Keratinocyte (primary cell): ENCODE data around the gene RRAGC. TPM values are rescaled to one million over a fixed set of nuclear protein-coding genes. Genes with fewer than 3 reads are reported as not detected.

ENCODE experiments used
- DNase-seq: peaks from one replicate; pipeline ENCODE4 v3.0.0-alpha.2; 2011; ENCODE audit warnings: low read depth, missing footprints, low spot score
- FAIRE-seq: peaks from 2 replicates; lab custom pipeline; 2011; peaks lifted over from hg19 to GRCh38; lab: Jason Lieb, UNC
- H2AFZ ChIP-seq: 2 replicates; pipeline ENCODE4 v1.6.0; 2012; ENCODE audit warnings: low read length, control low read depth, inconsistent platforms; ENCODE audit not compliant: control insufficient read depth
- H3K27ac ChIP-seq: 2 replicates; pipeline ENCODE4 v1.5.1; 2011; ENCODE audit warnings: low read length; ENCODE audit not compliant: control insufficient read depth, insufficient read depth
- H3K27me3 ChIP-seq: 3 replicates; pipeline ENCODE4 v1.6.0; 2011; ENCODE audit warnings: low read length; ENCODE audit not compliant: control insufficient read depth, insufficient read depth; ENCODE audit errors: extremely low read depth
- H3K36me3 ChIP-seq, 2 experiments: 2 replicates in 1 of 2; 3 replicates in 1 of 2; pipeline ENCODE4 v1.5.1; 2011; ENCODE audit warnings: low read length in 2 of 2, mild to moderate bottlenecking in 1 of 2; ENCODE audit not compliant: control insufficient read depth in 2 of 2, insufficient read depth in 2 of 2; ENCODE audit errors: extremely low read depth in 1 of 2
- H3K4me1 ChIP-seq: 3 replicates; pipeline ENCODE4 v1.5.1; 2011; ENCODE audit warnings: low read length; ENCODE audit not compliant: control insufficient read depth, insufficient read depth; ENCODE audit errors: extremely low read depth
- H3K4me2 ChIP-seq: 3 replicates; pipeline ENCODE4 v1.6.0; 2011; ENCODE audit warnings: low read depth, low read length; ENCODE audit not compliant: control insufficient read depth, insufficient read depth; ENCODE audit errors: extremely low read depth
- H3K4me3 ChIP-seq, 3 experiments: fragments of 200-600 bp in 1 of 3; sonication (generic) in 1 of 3; 2 replicates in 2 of 3; 3 replicates in 1 of 3; pipeline ENCODE4 v1.5.1; 2011 to 2016; ENCODE audit warnings: low read length in 3 of 3, mild to moderate bottlenecking in 3 of 3, control low read depth in 2 of 3, inconsistent platforms in 1 of 3, low read depth in 1 of 3, mixed read lengths in 1 of 3, mixed run types in 1 of 3, moderate library complexity in 1 of 3; ENCODE audit not compliant: control insufficient read depth in 2 of 3, insufficient read depth in 2 of 3; ENCODE audit errors: extremely low read depth in 1 of 3
- H3K79me2 ChIP-seq: 2 replicates; pipeline ENCODE4 v1.6.0; 2012; ENCODE audit warnings: low read length; ENCODE audit not compliant: control insufficient read depth, insufficient read depth
- H3K9ac ChIP-seq: 3 replicates; pipeline ENCODE4 v1.6.0; 2011; ENCODE audit warnings: low read length; ENCODE audit not compliant: control insufficient read depth, insufficient read depth; ENCODE audit errors: extremely low read depth
- H3K9me1 ChIP-seq: 3 replicates; pipeline ENCODE4 v1.6.0; 2011; ENCODE audit warnings: low read length; ENCODE audit not compliant: control insufficient read depth, insufficient read depth; ENCODE audit errors: extremely low read depth
- H3K9me3 ChIP-seq: 2 replicates; pipeline ENCODE4 v1.5.1; 2012; ENCODE audit warnings: low read depth, low read length; ENCODE audit not compliant: control insufficient read depth
- H4K20me1 ChIP-seq: 3 replicates; pipeline ENCODE4 v1.6.0; 2011; ENCODE audit warnings: low read length; ENCODE audit not compliant: control insufficient read depth, insufficient read depth; ENCODE audit errors: extremely low read depth
- EZH2 ChIP-seq: IDR thresholded peaks from one replicate; pipeline ENCODE4 v1.6.1; 2012; ENCODE audit warnings: inconsistent platforms, mild to moderate bottlenecking, low read length, moderate library complexity
- dilution Hi-C: fragments of 300-500 bp; cut with MboI; formaldehyde crosslinking; loops from one replicate; pipeline ENCODE4 v1.7.0; 2020; ENCODE audit warnings: low sequenced_read_pairs; ENCODE audit not compliant: extremely low pct_ligation_motif_present
- polyA plus RNA-seq, 5 experiments: library from polyadenylated mRNA; depleted of rRNA in 3 of 5; stranded (reverse) in 3 of 5; stranded (forward) in 1 of 5; unstranded in 1 of 5; fragments of >200 nt; gene quantifications; 1 replicate in 1 of 5; 2 replicates in 3 of 5; 3 replicates in 1 of 5; pipeline versions ENCODE4 v1.2.1 to v1.2.3, GENCODE V29; 2011 to 2012; ENCODE audit warnings: missing spikeins in 2 of 5, low read depth in 1 of 5, low replicate concordance in 1 of 5
- TF ChIP-seq, protein P1 (sequence below), 3 experiments: IDR thresholded peaks in 1 of 3; conservative IDR thresholded peaks in 1 of 3; optimal IDR thresholded peaks in 1 of 3; 2 replicates in 2 of 3; 3 replicates in 1 of 3; pipeline versions ENCODE3 to v1.5.1; 2011; ENCODE audit warnings: low read length in 3 of 3, mild to moderate bottlenecking in 3 of 3, moderate library complexity in 2 of 3, control low read depth in 1 of 3, inconsistent platforms in 1 of 3; ENCODE audit not compliant: insufficient read depth in 2 of 3; ENCODE audit errors: extremely low read depth in 1 of 3

Gene RRAGC
- polyA plus RNA-seq, 1 donor (not counting 4 experiments of a cell fraction or from before 2014, with no cell fraction given), result 37.8 TPM

- DNase-seq (no peak), FAIRE-seq (no peak)
- dilution Hi-C loops, result no loop called here
- Histone ChIP-seq H3K27ac (no peak overlapping the region), H2AFZ (no peak overlapping the region), H3K4me1 (no peaks in the 10 kb centered on the region), H3K27me3 (peaks cover 3% of the 10 kb centered on the region), H3K9me1 (no peaks in the 10 kb centered on the region), H3K9me3 (no peaks in the 10 kb centered on the region), H3K4me2 (no peak overlapping the region), H3K36me3 (no peaks in the 10 kb centered on the region), H3K9ac (no peak overlapping the region), H3K79me2 (no peaks in the 10 kb centered on the region), H3K4me3 (no peak overlapping the region), H4K20me1 (no peaks in the 10 kb centered on the region)
- TF ChIP-seq, protein P1, sequence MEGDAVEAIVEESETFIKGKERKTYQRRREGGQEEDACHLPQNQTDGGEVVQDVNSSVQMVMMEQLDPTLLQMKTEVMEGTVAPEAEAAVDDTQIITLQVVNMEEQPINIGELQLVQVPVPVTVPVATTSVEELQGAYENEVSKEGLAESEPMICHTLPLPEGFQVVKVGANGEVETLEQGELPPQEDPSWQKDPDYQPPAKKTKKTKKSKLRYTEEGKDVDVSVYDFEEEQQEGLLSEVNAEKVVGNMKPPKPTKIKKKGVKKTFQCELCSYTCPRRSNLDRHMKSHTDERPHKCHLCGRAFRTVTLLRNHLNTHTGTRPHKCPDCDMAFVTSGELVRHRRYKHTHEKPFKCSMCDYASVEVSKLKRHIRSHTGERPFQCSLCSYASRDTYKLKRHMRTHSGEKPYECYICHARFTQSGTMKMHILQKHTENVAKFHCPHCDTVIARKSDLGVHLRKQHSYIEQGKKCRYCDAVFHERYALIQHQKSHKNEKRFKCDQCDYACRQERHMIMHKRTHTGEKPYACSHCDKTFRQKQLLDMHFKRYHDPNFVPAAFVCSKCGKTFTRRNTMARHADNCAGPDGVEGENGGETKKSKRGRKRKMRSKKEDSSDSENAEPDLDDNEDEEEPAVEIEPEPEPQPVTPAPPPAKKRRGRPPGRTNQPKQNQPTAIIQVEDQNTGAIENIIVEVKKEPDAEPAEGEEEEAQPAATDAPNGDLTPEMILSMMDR (optimal IDR thresholded peaks at IDR 0.05 in 1 of 3, IDR thresholded peaks at IDR 0.05 in 1 of 3, conservative IDR thresholded peaks at IDR 0.05 in 1 of 3; ENCODE audit: extremely low read depth in 1 of 3, insufficient read depth in 2 of 3, low read length in 3 of 3), result no peak
- TF ChIP-seq EZH2, result no peak
These were observed 26.4 kb downstream of the RRAGC start for GRCh38 chr1:38833146-38833545.

DNA sequence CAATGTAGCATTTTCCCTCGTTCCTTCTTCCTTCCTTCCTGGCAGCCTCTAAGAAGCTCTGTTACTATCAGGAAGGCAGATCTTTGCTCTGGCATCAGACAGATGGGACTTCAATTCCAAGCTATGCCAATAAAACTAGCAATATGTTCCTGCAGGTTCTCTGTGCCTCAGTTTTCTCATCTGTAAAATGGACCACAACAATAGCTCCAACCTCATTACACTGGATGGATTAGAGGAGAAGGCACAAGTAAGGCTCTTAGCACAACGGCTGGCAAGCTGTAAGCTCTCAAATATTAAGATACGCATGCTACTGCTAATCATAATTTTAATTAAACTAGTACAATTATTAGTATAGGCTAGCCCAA is 27.2 kb downstream of the RRAGC start:
- no peaks in the 10 kb centered on the region for H3K9me1 ChIP-seq
- TF ChIP-seq EZH2, result no peak
- H3K9me3 ChIP-seq, result no peaks in the 10 kb centered on the region
- H3K27me3 ChIP-seq, result peaks cover 3% of the 10 kb centered on the region
- H3K4me2 ChIP-seq, result no peak overlapping the region
- no peaks in the 10 kb centered on the region for H3K79me2 ChIP-seq
- H4K20me1 ChIP-seq, result no peaks in the 10 kb centered on the region
- dilution Hi-C loops, result no loop called here
- H3K9ac ChIP-seq, result no peak overlapping the region
- DNase-seq (no peak), FAIRE-seq (no peak)
- H2AFZ ChIP-seq, result no peak overlapping the region
- H3K4me1 ChIP-seq, result no peaks in the 10 kb centered on the region
- no peaks in the 10 kb centered on the region for H3K36me3 ChIP-seq
- H3K4me3 ChIP-seq, result no peak overlapping the region
- H3K27ac ChIP-seq, result no peak overlapping the region

DNA sequence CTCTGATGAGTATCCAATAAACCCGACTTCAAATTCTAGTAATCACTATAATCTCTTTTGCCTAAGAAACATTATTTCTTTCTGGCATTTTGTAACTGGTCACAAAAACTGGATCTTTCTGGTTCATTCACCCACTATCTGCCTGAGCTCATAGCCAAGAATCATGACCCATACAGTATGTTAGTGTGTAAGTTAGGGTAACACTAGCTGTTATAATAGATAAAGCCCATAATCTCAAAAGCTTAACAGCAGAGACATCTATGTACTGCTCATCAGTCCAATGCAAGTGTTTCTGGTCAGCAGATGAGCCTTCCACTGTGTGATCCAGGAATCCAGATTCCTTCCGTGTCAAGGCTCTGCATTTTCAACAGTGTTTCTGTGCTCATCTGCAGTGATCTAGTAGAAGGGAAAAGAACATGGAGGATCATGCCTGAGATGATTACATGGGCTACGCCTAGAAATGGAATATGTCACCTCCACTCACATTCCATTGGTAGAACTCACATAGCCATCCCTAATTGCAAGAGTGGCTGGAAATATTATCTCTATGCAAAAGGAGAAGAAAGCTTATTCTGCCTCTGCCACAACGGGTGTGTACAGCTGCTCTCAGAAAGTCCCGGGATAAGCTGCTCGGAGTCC is 27.7 kb downstream of the RRAGC start:
- dilution Hi-C loops, result no loop called here

More for the DNA sequence above, 27.7 kb downstream of the RRAGC start:
- no peak overlapping the region for H3K4me3 ChIP-seq
- no peaks in the 10 kb centered on the region for H3K36me3 ChIP-seq
- FAIRE-seq, result no peak
- H3K9me3 ChIP-seq, result no peaks in the 10 kb centered on the region
- H3K9ac ChIP-seq, result no peak overlapping the region
- no peaks in the 10 kb centered on the region for H4K20me1 ChIP-seq
- peaks cover 3% of the 10 kb centered on the region for H3K27me3 ChIP-seq
- no peak overlapping the region for H3K4me2 ChIP-seq
- no peak overlapping the region for H3K27ac ChIP-seq
- no peaks in the 10 kb centered on the region for H3K4me1 ChIP-seq
- H3K9me1 ChIP-seq, result no peaks in the 10 kb centered on the region
- H3K79me2 ChIP-seq, result no peaks in the 10 kb centered on the region
- no peak for DNase-seq
- H2AFZ ChIP-seq, result no peak overlapping the region
- TF ChIP-seq EZH2, result no peak
- TF ChIP-seq, protein P1 (optimal IDR thresholded peaks at IDR 0.05 in 1 of 3, IDR thresholded peaks at IDR 0.05 in 1 of 3, conservative IDR thresholded peaks at IDR 0.05 in 1 of 3; ENCODE audit: extremely low read depth in 1 of 3, insufficient read depth in 2 of 3, low read length in 3 of 3), result no peak
